ENCODE results near the gene KDM6B. TPM values are rescaled to one million over a fixed set of nuclear protein-coding genes. Genes with fewer than 3 reads are reported as not detected.

Gene KDM6B
- total and polyA plus RNA-seq, 9 of the 15 experiments (the other 6 are each of a cell fraction or from before 2014, with no cell fraction given) = 0.01 to 22.9 (median 2.2) TPM

- TF ChIP-seq, protein P1, sequence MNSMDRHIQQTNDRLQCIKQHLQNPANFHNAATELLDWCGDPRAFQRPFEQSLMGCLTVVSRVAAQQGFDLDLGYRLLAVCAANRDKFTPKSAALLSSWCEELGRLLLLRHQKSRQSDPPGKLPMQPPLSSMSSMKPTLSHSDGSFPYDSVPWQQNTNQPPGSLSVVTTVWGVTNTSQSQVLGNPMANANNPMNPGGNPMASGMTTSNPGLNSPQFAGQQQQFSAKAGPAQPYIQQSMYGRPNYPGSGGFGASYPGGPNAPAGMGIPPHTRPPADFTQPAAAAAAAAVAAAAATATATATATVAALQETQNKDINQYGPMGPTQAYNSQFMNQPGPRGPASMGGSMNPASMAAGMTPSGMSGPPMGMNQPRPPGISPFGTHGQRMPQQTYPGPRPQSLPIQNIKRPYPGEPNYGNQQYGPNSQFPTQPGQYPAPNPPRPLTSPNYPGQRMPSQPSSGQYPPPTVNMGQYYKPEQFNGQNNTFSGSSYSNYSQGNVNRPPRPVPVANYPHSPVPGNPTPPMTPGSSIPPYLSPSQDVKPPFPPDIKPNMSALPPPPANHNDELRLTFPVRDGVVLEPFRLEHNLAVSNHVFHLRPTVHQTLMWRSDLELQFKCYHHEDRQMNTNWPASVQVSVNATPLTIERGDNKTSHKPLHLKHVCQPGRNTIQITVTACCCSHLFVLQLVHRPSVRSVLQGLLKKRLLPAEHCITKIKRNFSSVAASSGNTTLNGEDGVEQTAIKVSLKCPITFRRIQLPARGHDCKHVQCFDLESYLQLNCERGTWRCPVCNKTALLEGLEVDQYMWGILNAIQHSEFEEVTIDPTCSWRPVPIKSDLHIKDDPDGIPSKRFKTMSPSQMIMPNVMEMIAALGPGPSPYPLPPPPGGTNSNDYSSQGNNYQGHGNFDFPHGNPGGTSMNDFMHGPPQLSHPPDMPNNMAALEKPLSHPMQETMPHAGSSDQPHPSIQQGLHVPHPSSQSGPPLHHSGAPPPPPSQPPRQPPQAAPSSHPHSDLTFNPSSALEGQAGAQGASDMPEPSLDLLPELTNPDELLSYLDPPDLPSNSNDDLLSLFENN (IDR thresholded peaks at IDR 0.05; ENCODE audit: low read depth in 2 of 2, low read length in 2 of 2) = 0 out of 4 replicates have a peak, but pooled peaks of 1 of the 2 experiments have one; percentile 7
- TF ChIP-seq KAT2B (IDR thresholded peaks at IDR 0.05; ENCODE audit: low read depth, low read length) = peak; percentile 28
- no peak for TF ChIP-seq TFAM (CRISPR knock-in tag; conservative IDR thresholded peaks at IDR 0.05)
- peak; percentile 54 for TF ChIP-seq EGR1 (conservative IDR thresholded peaks at IDR 0.05)
- peak; percentile 95 for TF ChIP-seq CTBP1 (IDR thresholded peaks at IDR 0.05; ENCODE audit: borderline replicate concordance)
- no peak for TF ChIP-seq CBFB (CRISPR knock-in tag; IDR thresholded peaks at IDR 0.05)
- TF ChIP-seq ZNF75A (CRISPR knock-in tag; IDR thresholded peaks at IDR 0.05) = no peak
- no peak for TF ChIP-seq DIDO1 (tag; IDR thresholded peaks at IDR 0.05; ENCODE audit: low read depth)
- TF ChIP-seq ESRRA (IDR thresholded peaks at IDR 0.05; ENCODE audit: borderline replicate concordance, low read depth) = peak; percentile 80; the same call in 1 of the 2 replicates
- no peak for TF ChIP-seq ZFP1 (CRISPR knock-in tag; IDR thresholded peaks at IDR 0.05)
- peak; percentile 88 for TF ChIP-seq ZNF143 (CRISPR knock-in tag; IDR thresholded peaks at IDR 0.05)
- TF ChIP-seq, protein P2, sequence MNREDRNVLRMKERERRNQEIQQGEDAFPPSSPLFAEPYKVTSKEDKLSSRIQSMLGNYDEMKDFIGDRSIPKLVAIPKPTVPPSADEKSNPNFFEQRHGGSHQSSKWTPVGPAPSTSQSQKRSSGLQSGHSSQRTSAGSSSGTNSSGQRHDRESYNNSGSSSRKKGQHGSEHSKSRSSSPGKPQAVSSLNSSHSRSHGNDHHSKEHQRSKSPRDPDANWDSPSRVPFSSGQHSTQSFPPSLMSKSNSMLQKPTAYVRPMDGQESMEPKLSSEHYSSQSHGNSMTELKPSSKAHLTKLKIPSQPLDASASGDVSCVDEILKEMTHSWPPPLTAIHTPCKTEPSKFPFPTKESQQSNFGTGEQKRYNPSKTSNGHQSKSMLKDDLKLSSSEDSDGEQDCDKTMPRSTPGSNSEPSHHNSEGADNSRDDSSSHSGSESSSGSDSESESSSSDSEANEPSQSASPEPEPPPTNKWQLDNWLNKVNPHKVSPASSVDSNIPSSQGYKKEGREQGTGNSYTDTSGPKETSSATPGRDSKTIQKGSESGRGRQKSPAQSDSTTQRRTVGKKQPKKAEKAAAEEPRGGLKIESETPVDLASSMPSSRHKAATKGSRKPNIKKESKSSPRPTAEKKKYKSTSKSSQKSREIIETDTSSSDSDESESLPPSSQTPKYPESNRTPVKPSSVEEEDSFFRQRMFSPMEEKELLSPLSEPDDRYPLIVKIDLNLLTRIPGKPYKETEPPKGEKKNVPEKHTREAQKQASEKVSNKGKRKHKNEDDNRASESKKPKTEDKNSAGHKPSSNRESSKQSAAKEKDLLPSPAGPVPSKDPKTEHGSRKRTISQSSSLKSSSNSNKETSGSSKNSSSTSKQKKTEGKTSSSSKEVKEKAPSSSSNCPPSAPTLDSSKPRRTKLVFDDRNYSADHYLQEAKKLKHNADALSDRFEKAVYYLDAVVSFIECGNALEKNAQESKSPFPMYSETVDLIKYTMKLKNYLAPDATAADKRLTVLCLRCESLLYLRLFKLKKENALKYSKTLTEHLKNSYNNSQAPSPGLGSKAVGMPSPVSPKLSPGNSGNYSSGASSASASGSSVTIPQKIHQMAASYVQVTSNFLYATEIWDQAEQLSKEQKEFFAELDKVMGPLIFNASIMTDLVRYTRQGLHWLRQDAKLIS (CRISPR knock-in tag; IDR thresholded peaks at IDR 0.05) = peak; percentile 80; the same call in 1 of the 2 replicates
- TF ChIP-seq ARHGAP35 (IDR thresholded peaks at IDR 0.05; ENCODE audit: partially characterized antibody) = peak; percentile 96
- TF ChIP-seq ETV1 (tag; conservative IDR thresholded peaks at IDR 0.05; ENCODE audit: low read depth) = peak; percentile 34; the same call in 1 of the 2 replicates
- TF ChIP-seq LARP7 (IDR thresholded peaks at IDR 0.05) = no peak
- TF ChIP-seq POLR2AphosphoS2 (IDR thresholded peaks at IDR 0.05; ENCODE audit: low read length) = 0 out of 2 replicates have a peak, but pooled peaks have one; percentile 83
- no peak for TF ChIP-seq SMAD2 (IDR thresholded peaks at IDR 0.05; ENCODE audit: low read depth, low read length)
- TF ChIP-seq HNRNPK (IDR thresholded peaks at IDR 0.05; ENCODE audit: low read depth, low read length, poor library complexity, severe bottlenecking) = no peak
- no peak for TF ChIP-seq PHTF2 (CRISPR knock-in tag; IDR thresholded peaks at IDR 0.05)
- TF ChIP-seq CREB3L1 (IDR thresholded peaks at IDR 0.05; ENCODE audit: borderline replicate concordance, low read depth) = peak; percentile 97
Measured at GRCh38 chr17:7856811-7857712, 23.0 kb downstream of the KDM6B start, which contains the start of gene NAA38 (continued).

Data from K562 (cell line).